GM15510 (cell line): ENCODE results near the gene OSBPL6.

Experiments used
- POLR2A ChIP-seq: IDR thresholded peaks from 3 replicates; pipeline ENCODE4 v1.6.1; 2011; ENCODE audit warnings: borderline replicate concordance; ENCODE audit not compliant: insufficient read length; ENCODE audit errors: extremely low read depth

The OSBPL6 gene

GRCh38 chr2:178322068-178322467, 127.8 kb downstream of the OSBPL6 start:
- no peak for TF ChIP-seq POLR2A

DNA sequence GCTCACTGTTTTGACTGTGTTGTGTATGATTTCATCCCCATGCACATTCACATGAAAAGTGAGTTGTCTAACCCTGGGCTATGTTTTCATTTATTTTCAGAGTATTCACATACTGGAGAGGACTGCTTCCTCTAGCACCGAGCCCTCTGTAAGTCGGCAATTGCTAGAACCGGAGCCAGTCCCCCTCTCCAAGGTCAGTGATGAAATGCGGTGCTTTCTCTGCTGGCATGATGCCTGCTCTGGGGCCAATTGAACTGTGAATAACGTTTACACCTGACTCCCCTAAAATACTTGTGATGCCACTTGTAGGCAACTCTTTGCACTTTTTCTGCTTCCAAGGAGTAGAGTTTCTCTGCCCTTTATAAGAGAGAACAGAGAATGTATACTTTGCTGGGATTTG, 129.8 kb downstream of the OSBPL6 start:
- TF ChIP-seq POLR2A, result no peak

DNA sequence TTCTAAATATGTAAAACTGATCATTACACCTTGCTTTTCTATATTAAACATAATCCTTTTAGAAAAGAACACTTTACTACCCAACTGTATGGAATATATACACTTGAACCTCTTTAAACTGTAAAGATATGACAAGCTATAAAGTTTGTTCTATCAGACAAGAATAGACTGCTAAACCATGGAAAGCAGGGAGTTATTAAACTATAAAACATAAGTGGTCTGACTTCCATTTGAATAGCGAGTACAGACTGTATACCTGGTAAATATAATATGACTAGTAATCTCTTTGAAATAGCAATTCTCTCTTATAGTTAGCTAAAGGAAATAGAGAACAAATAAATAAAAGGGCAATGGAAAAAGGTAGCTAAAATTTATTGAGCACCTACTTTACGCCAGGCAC, 131.0 kb downstream of the OSBPL6 start:
- TF ChIP-seq POLR2A, result no peak

DNA sequence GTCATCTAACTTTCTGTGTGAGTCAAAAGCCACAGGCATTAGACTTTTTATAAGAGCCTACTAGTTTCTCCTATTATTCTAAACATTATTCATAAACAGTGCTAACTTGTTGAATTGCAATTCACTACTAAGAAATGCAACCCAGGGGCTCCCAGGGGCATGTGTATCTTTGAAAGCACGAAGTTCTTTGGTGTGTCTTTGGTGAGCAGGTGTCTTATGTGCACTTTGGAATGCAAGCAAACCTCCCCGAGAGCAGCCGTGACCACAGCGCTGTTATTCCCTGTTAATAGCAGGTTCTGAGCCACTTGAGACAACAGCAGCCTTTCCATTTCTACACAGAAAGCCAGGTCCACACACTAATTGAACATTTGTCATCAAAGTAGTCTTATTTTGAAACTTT, 133.2 kb downstream of the OSBPL6 start:
- TF ChIP-seq POLR2A, result no peak

- TF ChIP-seq POLR2A, result no peak
Observed at GRCh38 chr2:178328037-178328436, 133.7 kb downstream of the OSBPL6 start.

GRCh38 chr2:178330175-178331017, 136.1 kb downstream of the OSBPL6 start:
- TF ChIP-seq POLR2A, result no peak

GRCh38 chr2:178331474-178332432, 137.4 kb downstream of the OSBPL6 start:
- TF ChIP-seq POLR2A, result no peak

- TF ChIP-seq POLR2A, result no peak
Observed at GRCh38 chr2:178333851-178334250, 139.5 kb downstream of the OSBPL6 start.

- no peak for TF ChIP-seq POLR2A
Observed at GRCh38 chr2:178335230-178335629, 140.9 kb downstream of the OSBPL6 start.

GRCh38 chr2:178344121-178344520, 149.8 kb downstream of the OSBPL6 start:
- no peak for TF ChIP-seq POLR2A

- no peak for TF ChIP-seq POLR2A
Observed at GRCh38 chr2:178345951-178346350, 151.6 kb downstream of the OSBPL6 start.

- no peak for TF ChIP-seq POLR2A
Observed at GRCh38 chr2:178350051-178350450, 155.7 kb downstream of the OSBPL6 start.

DNA sequence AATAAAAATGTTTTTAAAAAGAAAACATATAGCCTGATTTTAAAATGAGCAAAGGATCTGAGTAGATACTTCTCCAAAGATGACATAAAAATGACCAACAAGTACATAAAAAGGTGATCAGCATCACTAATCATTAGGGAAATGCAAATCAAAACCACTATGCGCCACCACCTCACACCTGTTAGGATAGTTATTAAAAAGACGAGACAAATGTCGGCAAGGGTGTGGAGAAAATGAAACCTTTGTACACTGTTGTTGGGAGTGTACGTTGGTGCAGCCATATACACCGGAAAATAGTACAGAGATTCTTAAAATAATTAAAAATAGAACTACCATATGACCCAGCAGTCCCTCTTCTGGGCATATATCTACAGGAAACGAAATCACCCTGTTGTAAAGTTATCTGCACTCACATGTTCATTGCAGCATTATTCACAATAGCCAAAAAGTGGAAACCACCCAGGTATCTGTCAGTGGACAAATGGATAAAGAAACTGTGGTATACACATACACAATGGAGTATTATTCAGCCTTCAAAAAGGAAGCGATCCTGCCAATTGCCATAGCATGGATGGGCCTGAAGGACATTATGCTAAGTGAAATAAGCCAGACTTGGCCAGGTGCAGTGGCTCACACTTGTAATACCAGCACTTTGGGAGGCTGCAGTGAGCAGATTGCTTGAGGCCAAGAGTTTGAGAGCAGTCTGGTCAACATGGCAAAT, 165.0 kb downstream of the OSBPL6 start:
- no peak for TF ChIP-seq POLR2A

DNA sequence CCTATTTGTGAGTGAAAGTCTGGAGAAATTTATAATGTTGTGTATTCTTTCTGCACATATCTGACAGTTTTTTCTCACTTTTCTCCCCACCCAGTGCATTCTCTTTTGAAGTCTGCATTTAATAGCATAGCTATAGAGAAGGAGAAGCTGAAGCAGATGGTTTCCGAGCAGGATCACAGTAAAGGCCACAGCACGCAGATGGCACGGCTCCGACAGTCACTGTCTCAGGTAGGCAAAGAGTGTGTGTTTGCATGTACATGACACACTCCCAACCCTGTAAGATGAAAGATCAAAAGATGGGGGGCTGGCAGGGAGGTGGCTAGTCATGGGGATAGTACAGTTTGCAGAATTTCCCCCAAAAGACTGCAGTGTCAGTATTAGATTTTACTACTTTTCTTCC, 167.3 kb downstream of the OSBPL6 start:
- TF ChIP-seq POLR2A, result no peak

GRCh38 chr2:178363252-178363651, 168.9 kb downstream of the OSBPL6 start:
- no peak for TF ChIP-seq POLR2A

GRCh38 chr2:178365116-178365515, 170.8 kb downstream of the OSBPL6 start:
- no peak for TF ChIP-seq POLR2A

GRCh38 chr2:178366412-178366811, 172.1 kb downstream of the OSBPL6 start:
- no peak for TF ChIP-seq POLR2A
